Left renal cortex interstitium (tissue), 4 donors: Measurements from ENCODE around the gene CES3. TPM values are rescaled to one million over a fixed set of nuclear protein-coding genes. Genes with fewer than 3 reads are reported as not detected.
"Not testable (repeated sequence)": the region's sequence is repeated elsewhere in the genome, so short reads cannot be mapped to it uniquely, and the experiment has no call there.

Experiments used
- DNase-seq, 4 donors: peaks; one replicate each; pipeline ENCODE4 v3.0.0-alpha.2; 2013; ENCODE audit warnings: low read depth in 4 of 4, low spot score in 2 of 4, missing footprints in 1 of 4
- polyA plus RNA-seq, 4 donors: library from polyadenylated mRNA; unstranded; fragments of 120-200 nt; gene quantifications; one replicate each; pipeline ENCODE4 v1.2.1, GENCODE V29; 2013; ENCODE audit not compliant: insufficient read length in 4 of 4

CES3 gene
- polyA plus RNA-seq, 4 donors = 1.3 to 3.7 (median 2.9) TPM

- no peak for DNase-seq
Measured at GRCh38 chr16:66964049-66964448, 3.0 kb downstream of the CES3 start.

GRCh38 chr16:66968847-66969246, 7.8 kb downstream of the CES3 start:
- DNase-seq = no peak

- DNase-seq = no peak
Measured at GRCh38 chr16:66970775-66971720, 10.0 kb downstream of the CES3 start.

GRCh38 chr16:66972983-66973382, 11.9 kb downstream of the CES3 start:
- no peak for DNase-seq

GRCh38 chr16:66973716-66974115, 12.7 kb downstream of the CES3 start:
- DNase-seq = no peak

- not testable (repeated sequence) for DNase-seq
Measured at GRCh38 chr16:66974156-66974931, 13.3 kb downstream of the CES3 start.

- not testable (repeated sequence) for DNase-seq
Measured at GRCh38 chr16:66974932-66975246, 13.8 kb downstream of the CES3 start.

- no peak for DNase-seq
Measured at GRCh38 chr16:66975302-66975893, 14.3 kb downstream of the CES3 start.

GRCh38 chr16:66976746-66977145, 15.7 kb downstream of the CES3 start:
- DNase-seq = no peak

- peak in 2 of 4 donors; percentile 53 to 59 for DNase-seq
Measured at GRCh38 chr16:66977341-66978113, 16.5 kb downstream of the CES3 start.

GRCh38 chr16:66979011-66979717, 18.1 kb downstream of the CES3 start:
- no peak for DNase-seq

GRCh38 chr16:66983033-66983432, 22.0 kb downstream of the CES3 start:
- DNase-seq = no peak

- DNase-seq = no peak
Measured at GRCh38 chr16:66984892-66985311, 23.8 kb downstream of the CES3 start.

- DNase-seq = no peak
Measured at GRCh38 chr16:66986559-66986958, 25.5 kb downstream of the CES3 start.

- DNase-seq = no peak
Measured at GRCh38 chr16:66988197-66988788, 27.2 kb downstream of the CES3 start, which contains the start of gene CES4A. CES4A (plus strand) TSS chr16:66988589; CDS start chr16:66988773, 184 bp downstream.

GRCh38 chr16:66991545-66992077, 30.5 kb downstream of the CES3 start:
- DNase-seq = no peak

- DNase-seq = not testable (repeated sequence)
Measured at GRCh38 chr16:66993558-66993957, 32.5 kb downstream of the CES3 start.

- DNase-seq = no peak
Measured at GRCh38 chr16:66996324-66996982, 35.4 kb downstream of the CES3 start.

GRCh38 chr16:66996983-66997358, 35.9 kb downstream of the CES3 start:
- DNase-seq = no peak
